ENCODE measurements around the gene PHAF1.

Gene PHAF1

GRCh38 chr16:67182288-67182687 is 72.5 kb downstream of the PHAF1 start:
- FAIRE-seq, result no peak
- DNase-seq (ENCODE audit: insufficient read length, low spot score), result no peak
- no peak for TF ChIP-seq CTCF (IDR thresholded peaks at IDR 0.05; ENCODE audit: insufficient read depth, missing control alignments)

DNA sequence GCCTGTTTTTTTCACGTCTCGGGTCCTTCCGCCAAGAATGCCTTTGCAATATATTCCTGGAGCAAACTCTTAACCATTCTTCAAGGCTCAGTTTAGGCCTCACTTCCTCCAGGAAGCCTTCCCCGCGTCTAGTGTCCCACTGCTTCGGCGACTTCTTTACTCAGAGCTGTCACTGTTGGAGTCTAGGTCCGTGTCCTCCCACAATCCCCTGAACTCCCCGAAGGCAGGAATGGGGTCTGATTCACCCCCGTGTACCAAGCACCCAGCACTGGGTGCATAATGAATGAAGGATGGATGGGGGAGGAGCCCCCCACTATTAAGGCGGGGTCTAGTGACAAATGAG is 73.5 kb downstream of the PHAF1 start:
- FAIRE-seq (no peak), DNase-seq (ENCODE audit: insufficient read length, low spot score) (no peak)
- TF ChIP-seq CTCF (IDR thresholded peaks at IDR 0.05; ENCODE audit: insufficient read depth, missing control alignments), result no peak

- FAIRE-seq (no peak), DNase-seq (ENCODE audit: insufficient read length, low spot score) (peak; percentile 83)
- no peak for TF ChIP-seq CTCF (IDR thresholded peaks at IDR 0.05; ENCODE audit: insufficient read depth, missing control alignments)
Observed at GRCh38 chr16:67183627-67184452, 74.1 kb downstream of the PHAF1 start, which contains the start of gene MATCAP1. TSS of gene MATCAP1 (minus strand) at chr16:67183963. CDS start at chr16:67180610, 3,353 bp downstream.

DNA sequence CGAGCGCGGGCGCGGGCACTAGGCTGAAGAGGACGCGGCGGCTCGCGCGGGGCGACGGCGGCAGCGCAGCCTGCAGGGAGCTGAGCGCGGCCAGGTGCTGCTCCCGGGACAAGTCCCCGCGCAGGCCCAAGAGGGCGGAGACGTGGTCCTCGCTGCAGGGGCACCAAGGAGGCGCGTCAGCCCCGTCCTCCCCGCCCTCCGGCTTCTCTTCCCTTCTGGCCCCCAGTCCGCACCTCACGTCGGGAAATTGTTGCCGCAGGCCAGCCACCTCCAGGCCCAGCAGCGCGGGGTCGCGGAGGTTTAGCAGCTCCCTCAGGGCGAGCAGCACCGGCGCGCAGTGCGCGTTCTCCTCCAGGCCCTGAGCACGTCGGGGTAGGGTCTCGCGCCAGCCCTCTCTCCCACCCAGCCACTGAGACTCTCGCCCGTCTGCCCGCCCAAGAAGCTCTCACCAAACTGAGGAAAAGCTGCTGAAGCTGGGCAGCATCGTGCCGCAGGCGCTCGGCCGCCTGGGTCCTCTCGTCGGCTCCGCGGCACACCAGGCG is 74.8 kb downstream of the PHAF1 start:
- FAIRE-seq (no peak), DNase-seq (ENCODE audit: insufficient read length, low spot score) (no peak)
- TF ChIP-seq CTCF (IDR thresholded peaks at IDR 0.05; ENCODE audit: insufficient read depth, missing control alignments), result no peak

DNA sequence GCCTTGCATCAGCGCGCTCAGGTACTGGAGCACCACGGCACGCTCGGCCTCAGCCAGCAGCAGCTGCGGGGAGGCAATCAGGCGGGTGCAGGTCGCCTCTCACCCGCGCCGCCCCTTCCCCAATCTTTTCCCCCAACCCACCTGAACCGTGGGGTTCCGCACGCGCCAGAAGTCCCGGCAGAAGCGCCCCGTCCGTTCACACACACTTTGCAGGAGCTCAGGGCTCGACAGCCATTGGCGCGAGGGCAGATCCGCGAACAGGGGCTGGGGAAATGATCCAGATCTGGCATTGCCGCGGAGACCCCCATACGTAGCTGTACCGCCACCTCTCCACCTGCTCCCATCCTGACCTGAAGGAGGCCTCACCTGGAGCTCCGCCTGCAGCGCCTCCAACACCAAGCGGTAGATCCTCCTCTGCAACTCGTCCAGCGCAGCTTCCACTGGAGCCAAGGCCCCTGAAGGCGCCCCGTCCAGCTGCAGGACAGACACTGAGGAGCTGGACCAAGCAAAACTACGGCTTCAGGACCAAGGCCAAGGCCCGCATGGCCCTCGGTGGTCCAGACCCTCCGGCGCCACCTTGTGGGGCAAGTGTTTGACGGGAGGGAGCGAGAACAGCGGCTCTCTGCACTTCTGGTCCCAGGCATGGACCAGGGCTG is 75.4 kb downstream of the PHAF1 start:
- peak; percentile 72 for TF ChIP-seq CTCF (IDR thresholded peaks at IDR 0.05; ENCODE audit: insufficient read depth, missing control alignments)
- no peak for DNase-seq (ENCODE audit: insufficient read length, low spot score)
- no peak for FAIRE-seq

- no peak for TF ChIP-seq CTCF (IDR thresholded peaks at IDR 0.05; ENCODE audit: insufficient read depth, missing control alignments)
- FAIRE-seq (no peak), DNase-seq (ENCODE audit: insufficient read length, low spot score) (no peak)
Observed at GRCh38 chr16:67185651-67186134, 76.0 kb downstream of the PHAF1 start.
